Activated CD8-positive, alpha-beta memory T cell treated with anti-CD3 and anti-CD28 coated beads for 24 hours (primary cell): Measurements from ENCODE around the gene TEX35.
"Not testable (repeated sequence)": the region's sequence is repeated elsewhere in the genome, so short reads cannot be mapped to it uniquely, and the experiment has no call there.

ENCODE experiments used
- DNase-seq: peaks from one replicate; pipeline ENCODE4 v3.0.0-alpha.2; 2020

Gene TEX35

DNA sequence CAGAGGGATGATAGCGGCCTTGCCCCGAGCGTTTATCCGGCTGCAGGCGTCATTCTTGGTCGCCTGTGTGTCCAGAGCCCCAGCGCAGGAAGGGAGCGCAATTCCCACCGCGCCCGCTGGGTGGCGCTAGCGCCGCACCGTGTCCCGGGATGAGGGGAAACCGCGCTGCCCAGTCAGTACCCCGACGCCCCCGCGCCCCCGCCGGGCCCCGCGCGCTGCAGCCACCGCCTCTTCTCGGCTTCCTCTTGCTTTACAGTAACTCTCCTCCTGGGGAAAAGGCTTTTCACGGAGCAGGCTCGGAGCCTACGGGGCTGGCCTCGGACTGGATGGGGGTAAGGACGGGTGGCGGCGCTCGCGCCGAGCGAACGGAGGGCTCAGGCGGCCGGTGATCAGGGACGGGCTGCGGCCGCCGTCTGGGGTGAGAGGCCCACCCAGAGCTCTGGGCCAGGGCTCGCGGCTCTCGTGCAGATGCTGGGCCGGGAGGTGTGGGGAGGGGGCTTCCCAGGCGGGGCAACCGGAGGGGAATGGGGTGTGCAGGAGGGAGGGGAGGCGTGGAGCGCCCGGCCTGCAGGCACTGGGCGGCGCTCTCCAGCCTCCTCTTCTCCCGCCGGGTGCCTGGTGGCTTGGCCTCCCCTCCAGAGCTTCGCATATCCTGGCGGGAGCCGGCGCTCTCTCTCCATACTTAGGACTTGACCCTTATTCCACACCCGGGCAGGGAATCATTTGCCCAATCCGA lies 29.8 kb downstream of the TEX35 start:
- DNase-seq: peak; percentile 99

DNA sequence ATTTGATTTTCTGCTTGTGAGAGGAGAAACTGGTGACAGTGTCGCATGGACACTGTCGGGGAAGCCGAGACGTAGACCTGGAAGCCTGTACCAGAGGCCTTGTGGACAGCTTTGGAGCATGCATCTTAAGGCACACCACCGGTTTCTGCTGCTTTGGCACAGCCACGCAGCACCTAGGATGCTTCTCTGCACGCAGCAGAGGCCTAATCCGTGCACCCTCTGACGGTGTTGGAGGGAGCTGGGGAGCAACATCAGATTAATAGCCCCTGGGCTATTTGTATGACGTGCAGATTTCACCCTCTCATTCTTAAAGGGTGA lies 30.3 kb downstream of the TEX35 start:
- DNase-seq: peak; percentile 62

DNA sequence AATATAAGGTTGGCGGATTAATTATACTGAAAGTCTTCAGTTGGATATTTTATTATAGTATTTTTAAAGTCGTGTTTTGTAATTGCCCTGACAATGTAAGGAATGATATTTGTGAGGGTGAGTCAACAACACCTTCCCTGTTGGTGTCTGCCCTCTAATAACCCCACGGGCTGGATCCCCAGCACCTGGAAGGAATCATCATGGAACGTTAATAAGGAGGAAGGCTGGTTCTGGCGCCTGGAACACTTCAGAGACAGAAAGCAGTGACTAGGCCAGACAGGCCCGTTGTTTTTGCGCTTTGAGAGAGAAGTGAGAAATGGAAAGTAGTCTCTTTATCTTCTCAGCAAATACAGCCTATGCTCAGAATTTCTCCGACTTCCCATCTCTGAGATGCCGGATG lies 31.6 kb downstream of the TEX35 start:
- peak; percentile 44 for DNase-seq

GRCh38 chr1:178548108-178548507 lies 35.2 kb downstream of the TEX35 start:
- DNase-seq: no peak

GRCh38 chr1:178551307-178551706 lies 38.4 kb downstream of the TEX35 start:
- DNase-seq: no peak

GRCh38 chr1:178551940-178552339 lies 39.0 kb downstream of the TEX35 start:
- no peak for DNase-seq

DNA sequence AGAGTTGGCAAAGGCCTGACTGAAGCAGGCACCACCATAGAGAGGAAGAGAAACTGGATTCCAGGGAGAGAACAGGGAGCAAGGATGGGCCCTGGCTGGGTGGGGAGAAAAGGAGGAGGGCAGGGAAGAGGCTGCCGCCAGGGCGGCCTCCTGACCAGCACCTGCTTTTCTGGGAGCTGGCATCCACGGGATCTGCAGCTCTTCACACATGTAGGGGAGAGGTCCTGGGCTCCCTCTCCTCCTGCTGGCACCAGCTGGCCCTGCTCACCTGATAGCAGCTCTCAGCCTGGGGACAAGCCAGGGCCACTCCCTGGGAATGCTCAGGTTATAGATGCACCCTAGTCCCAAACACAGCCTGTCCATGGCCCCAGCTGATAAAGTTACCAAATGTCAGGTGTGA lies 39.9 kb downstream of the TEX35 start:
- no peak for DNase-seq

GRCh38 chr1:178554351-178554750 lies 41.4 kb downstream of the TEX35 start:
- DNase-seq: not testable (repeated sequence)

- not testable (repeated sequence) for DNase-seq
Observed at GRCh38 chr1:178555613-178556012, 42.7 kb downstream of the TEX35 start.

DNA sequence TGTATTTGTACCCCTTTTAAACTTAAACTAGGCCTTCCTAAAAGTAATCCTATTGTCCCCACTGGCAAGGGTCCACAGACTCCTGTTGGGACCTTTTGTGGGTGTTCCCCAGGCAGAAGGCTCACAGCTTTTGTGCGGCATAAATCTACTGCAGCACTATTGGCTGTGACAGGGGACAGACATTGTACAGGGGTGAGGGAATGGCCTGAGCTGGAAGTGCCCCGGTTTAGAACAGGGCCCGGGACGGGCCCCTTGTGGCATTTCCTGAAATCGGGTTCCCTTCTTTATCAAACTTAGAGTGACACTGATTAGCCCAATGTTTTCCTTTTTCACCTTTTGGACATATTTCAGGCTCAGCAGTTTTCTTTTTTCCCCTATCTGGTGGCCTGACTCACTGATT lies 45.9 kb downstream of the TEX35 start:
- DNase-seq: not testable (repeated sequence)

- DNase-seq: no peak
Observed at GRCh38 chr1:178560871-178561376, 48.0 kb downstream of the TEX35 start.

DNA sequence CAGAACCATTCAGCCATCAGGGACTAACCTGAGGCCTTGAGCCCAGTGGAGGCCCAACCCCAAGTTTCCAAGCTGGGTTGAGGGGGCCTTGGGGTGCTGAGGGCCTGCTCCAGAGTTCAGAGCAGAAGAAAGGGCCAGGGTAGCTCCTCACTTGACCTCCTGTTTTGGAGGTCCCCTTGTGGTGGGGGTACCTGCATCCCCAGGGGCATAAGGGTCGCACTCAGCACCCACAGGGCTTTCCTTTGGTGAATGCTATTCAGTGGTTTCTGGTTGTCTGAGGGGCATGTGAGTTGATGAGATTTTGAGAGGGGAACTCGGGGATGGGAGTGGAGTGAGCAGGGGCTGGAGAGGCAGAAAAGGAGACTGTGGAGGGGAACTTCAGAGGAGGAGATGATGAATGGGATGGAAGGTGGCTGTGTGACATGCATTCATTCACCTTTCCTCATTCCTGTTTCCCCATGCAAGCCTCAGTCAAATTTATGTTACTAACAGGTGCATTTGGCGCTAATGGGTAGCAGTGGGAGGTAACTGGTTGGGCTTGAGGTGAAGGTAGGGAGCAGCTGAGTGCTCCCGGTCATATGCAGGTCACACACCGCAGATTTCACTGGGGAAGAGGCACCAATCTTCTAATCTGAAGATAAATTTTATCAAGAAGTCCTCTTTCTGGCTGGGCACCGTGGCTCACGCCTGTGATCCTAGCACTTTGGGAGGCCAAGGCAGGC lies 50.4 kb downstream of the TEX35 start:
- no peak for DNase-seq

DNA sequence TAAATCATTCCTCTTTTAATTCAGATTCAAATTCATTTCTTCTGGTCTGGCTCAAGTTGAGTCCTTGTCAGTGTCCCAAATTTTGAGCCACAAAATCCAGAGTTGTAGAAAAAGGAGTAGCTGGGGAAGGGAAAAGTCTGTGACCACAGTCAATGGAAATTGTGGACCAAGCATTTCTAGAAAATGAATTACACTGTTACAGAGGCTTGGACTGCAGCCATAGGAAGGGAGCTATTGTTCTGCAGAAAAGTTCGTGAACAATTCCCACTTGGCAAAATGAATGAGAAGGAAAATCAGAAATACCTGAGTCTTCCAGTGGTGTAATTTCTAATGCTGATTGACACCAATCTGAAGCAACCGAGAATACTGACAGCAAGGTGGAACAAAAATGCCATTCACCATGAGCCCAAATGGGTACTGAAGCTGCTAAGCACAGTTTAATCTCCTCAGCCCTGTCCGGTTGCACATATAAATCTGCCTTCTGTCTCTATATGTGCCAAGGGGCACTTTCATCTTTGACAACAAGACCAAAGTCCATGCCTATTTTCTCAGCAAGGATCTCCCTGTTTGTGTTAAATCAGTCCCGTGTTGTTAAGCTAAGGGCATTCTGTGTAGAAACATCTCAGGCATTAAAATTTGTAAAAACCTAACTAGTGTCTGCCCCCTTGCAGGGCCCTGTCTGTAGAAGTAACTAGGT lies 51.3 kb downstream of the TEX35 start:
- no peak for DNase-seq

DNA sequence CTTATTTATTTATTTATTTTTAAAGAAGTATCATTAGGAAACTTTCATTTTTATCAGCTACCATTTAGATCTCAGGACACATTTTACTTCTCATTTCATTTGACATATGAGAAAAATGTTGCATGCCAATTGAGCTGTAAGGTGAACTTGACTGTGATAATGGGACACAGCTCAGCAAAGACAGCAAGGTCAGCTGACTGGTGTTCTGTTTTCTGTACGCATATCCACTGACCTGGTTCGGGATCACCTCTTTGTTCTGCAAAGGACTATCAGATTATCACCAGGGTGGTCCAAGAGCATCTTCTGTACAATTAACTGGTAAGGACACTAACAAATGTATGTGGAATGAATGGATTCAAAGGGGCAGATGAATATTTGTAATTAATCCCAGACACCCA lies 51.9 kb downstream of the TEX35 start:
- no peak for DNase-seq

DNA sequence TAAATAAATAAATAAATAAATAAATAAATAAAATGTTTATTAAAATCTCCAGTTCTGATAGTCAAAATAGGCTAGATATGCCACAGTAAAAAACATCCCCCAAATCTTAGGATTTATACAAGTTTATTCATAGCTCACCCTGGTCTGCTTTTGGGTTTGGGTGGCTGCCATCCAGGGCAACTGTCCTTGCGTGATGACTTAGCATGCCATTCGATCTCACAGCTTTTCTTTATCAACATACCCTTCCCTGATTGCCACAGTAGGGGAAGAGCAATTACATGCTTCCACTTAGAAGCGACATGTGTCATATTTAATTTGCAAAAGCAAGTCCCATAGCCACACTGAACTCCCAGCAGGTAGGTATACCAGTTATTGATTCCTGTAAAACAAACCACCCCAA lies 52.7 kb downstream of the TEX35 start:
- no peak for DNase-seq

DNA sequence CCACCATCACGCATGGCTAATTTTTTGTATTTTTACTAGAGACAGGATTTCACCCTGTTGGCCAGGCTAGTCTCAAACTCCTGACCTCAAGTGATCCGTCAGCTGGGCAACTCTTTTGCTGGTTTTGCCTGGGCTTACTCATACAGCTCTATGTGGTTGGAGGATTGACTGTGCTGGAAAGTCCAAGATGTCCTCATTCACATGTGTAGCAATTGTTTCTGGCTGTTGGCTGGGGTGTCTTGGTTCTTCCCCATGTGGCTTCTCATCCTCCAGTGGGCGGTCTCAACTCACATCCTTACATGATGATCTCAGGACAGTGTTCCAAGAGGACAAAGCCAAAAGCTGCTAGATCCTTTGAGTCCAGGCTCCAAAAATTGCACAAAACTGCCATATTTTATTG lies 53.3 kb downstream of the TEX35 start:
- no peak for DNase-seq

GRCh38 chr1:178571807-178572206 lies 58.9 kb downstream of the TEX35 start:
- DNase-seq: no peak
